ENCODE data around the gene ZNF639. TPM values are rescaled to one million over a fixed set of nuclear protein-coding genes. Genes with fewer than 3 reads are reported as not detected.

The ZNF639 gene
- total and polyA plus RNA-seq, 2 of the 13 experiments (the other 11 are each of a cell fraction or from before 2014, with no cell fraction given), result 11.6 to 42.4 TPM

GRCh38 chr3:179324270-179324754 is 1.5 kb downstream of the ZNF639 start (continued):
- no peak for TF ChIP-seq ZBTB25 (CRISPR knock-in tag; IDR thresholded peaks at IDR 0.05)

GRCh38 chr3:179330438-179330837 is 7.6 kb downstream of the ZNF639 start:
- ATAC-seq (no peak), FAIRE-seq (no peak), DNase-seq (ENCODE audit: low spot score) (no peak)
- Histone ChIP-seq H3K27ac (ENCODE audit: extremely low read length, insufficient read depth, low read length) (no peak overlapping the region), H3K9me3 (ENCODE audit: low read length) (no peaks in the 10 kb centered on the region), H4K20me1 (ENCODE audit: insufficient read depth, low read length) (no peaks in the 10 kb centered on the region; the same call in 1 of the 2 replicates), H3K4me1 (ENCODE audit: insufficient read depth, low read length) (peaks cover 7% of the 10 kb centered on the region; the same call in 1 of the 2 replicates), H3K9ac (ENCODE audit: insufficient read depth, low read depth, low read length) (no peak overlapping the region), H3K79me2 (ENCODE audit: insufficient read depth, low read length) (peaks cover 23% of the 10 kb centered on the region), H3K27me3 (ENCODE audit: control insufficient read depth in 1 of 2, insufficient read depth in 2 of 2, low read length in 2 of 2) (no peaks in the 10 kb centered on the region), H3K36me3 (replicated peaks in 1 of 2; ENCODE audit: control insufficient read depth in 1 of 2, insufficient read depth in 2 of 2, low read length in 2 of 2) (peaks cover 19 to 66% of the 10 kb centered on the region in 2 experiments), H2AFZ (ENCODE audit: low read length) (no peak overlapping the region), H3K4me2 (ENCODE audit: low read depth, low read length) (no peak overlapping the region), H3K4me3 (replicated peaks in 1 of 3; ENCODE audit: insufficient read depth in 1 of 3, low read depth in 2 of 3, low read length in 3 of 3) (no peak overlapping the region)
- no TSS peak for BruUV-seq (replicated peaks)
- intact Hi-C loops (cut with micrococcal nuclease; ENCODE audit: unreplicated experiment) (no loop called here), in situ Hi-C loops (cut with HindIII; ENCODE audit: extremely low pct_ligation_motif_present, low pct_unique_long_range_greater_than_20kb) (no loop called here)
- CTCF ChIA-PET (ENCODE audit: low intra/inter-chr PET ratio, low total read pairs), result no interaction called here
- no peak for TF ChIP-seq DDIT3 (CRISPR knock-in tag; IDR thresholded peaks at IDR 0.05)
- no peak for TF ChIP-seq ZC3H13 (CRISPR knock-in tag; IDR thresholded peaks at IDR 0.05)
- TF ChIP-seq ZUFSP (CRISPR knock-in tag; IDR thresholded peaks at IDR 0.05; ENCODE audit: borderline replicate concordance), result no peak
- TF ChIP-seq SNAI1 (CRISPR knock-in tag; IDR thresholded peaks at IDR 0.05; ENCODE audit: borderline replicate concordance), result no peak
- no peak for TF ChIP-seq NCOA5 (CRISPR knock-in tag; IDR thresholded peaks at IDR 0.05)
- TF ChIP-seq KDM6A (CRISPR knock-in tag; IDR thresholded peaks at IDR 0.05; ENCODE audit: low read depth), result no peak
- TF ChIP-seq RARA (CRISPR knock-in tag; IDR thresholded peaks at IDR 0.05), result no peak
- TF ChIP-seq ZNF83 (CRISPR knock-in tag; IDR thresholded peaks at IDR 0.05; ENCODE audit: borderline replicate concordance), result no peak
- TF ChIP-seq ZNF326 (CRISPR knock-in tag; IDR thresholded peaks at IDR 0.05; ENCODE audit: borderline replicate concordance), result no peak
- no peak for TF ChIP-seq MEIS2 (CRISPR knock-in tag; IDR thresholded peaks at IDR 0.05)
- TF ChIP-seq ZBTB25 (CRISPR knock-in tag; IDR thresholded peaks at IDR 0.05), result no peak
- TF ChIP-seq NRL (CRISPR knock-in tag; IDR thresholded peaks at IDR 0.05; ENCODE audit: borderline replicate concordance), result no peak
- no peak for TF ChIP-seq SRSF1 (optimal IDR thresholded peaks at IDR 0.05; ENCODE audit: low read depth, low read length)
- TF ChIP-seq PRPF4 (IDR thresholded peaks at IDR 0.05; ENCODE audit: low read depth, low read length, poor library complexity, severe bottlenecking), result no peak
- 100% methylated on average over 1 of the region's 1 CpG for WGBS (ENCODE audit: low lambda C conversion rate)
- POLR2A ChIA-PET, result interaction anchor here (0.8 kb wide), 1 partner anchor 17 kb away, joined by 3 read pairs; the partner anchor contains the start of gene MFN1
